Coronary artery (tissue), 2 donors: Measurements from ENCODE around the gene CST7.
A peak's percentile ranks its signal among the peaks of the same experiment; 100 is the strongest.

ENCODE experiments used
- DNase-seq: peaks from one replicate; pipeline ENCODE4 v3.0.0-alpha.2; 2017; ENCODE audit warnings: low spot score
- H3K27ac ChIP-seq, 2 donors: fragments of 200-600 bp; sonication (generic); one replicate each; pipeline ENCODE4 v1.5.1; 2016 to 2019
- H3K4me3 ChIP-seq: fragments of 200-600 bp; sonication (generic); 2 replicates; pipeline ENCODE4 v1.5.1; 2016; ENCODE audit warnings: mild to moderate bottlenecking, moderate library complexity
- TF ChIP-seq, protein P1 (sequence below): fragments of 200-600 bp; sonication (generic); IDR thresholded peaks from one replicate; pipeline ENCODE4 v1.5.1; 2019; ENCODE audit warnings: antibody characterized with exemption

CST7 gene

DNA sequence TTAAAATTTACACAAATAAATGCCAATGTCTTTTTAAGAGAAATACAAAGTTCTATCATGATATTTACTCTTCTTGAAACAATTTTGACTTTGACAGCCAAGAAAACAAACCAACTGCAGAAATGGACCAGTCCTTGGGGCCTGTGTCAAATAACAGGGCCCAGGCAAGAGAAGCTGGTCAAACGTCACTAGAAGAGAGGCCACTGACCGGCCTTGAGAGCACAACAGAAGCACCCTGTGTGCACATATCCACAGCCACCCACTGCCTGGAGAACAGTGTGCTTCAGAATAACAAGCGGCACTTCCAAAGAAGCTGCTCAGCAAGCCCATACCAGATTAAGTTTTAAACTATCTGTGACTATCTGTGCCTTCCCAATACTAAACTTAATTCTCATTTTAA, 28.7 kb downstream of the CST7 start:
- DNase-seq = peak; percentile 26
- no peak overlapping the region for H3K4me3 ChIP-seq
- TF ChIP-seq, protein P1, sequence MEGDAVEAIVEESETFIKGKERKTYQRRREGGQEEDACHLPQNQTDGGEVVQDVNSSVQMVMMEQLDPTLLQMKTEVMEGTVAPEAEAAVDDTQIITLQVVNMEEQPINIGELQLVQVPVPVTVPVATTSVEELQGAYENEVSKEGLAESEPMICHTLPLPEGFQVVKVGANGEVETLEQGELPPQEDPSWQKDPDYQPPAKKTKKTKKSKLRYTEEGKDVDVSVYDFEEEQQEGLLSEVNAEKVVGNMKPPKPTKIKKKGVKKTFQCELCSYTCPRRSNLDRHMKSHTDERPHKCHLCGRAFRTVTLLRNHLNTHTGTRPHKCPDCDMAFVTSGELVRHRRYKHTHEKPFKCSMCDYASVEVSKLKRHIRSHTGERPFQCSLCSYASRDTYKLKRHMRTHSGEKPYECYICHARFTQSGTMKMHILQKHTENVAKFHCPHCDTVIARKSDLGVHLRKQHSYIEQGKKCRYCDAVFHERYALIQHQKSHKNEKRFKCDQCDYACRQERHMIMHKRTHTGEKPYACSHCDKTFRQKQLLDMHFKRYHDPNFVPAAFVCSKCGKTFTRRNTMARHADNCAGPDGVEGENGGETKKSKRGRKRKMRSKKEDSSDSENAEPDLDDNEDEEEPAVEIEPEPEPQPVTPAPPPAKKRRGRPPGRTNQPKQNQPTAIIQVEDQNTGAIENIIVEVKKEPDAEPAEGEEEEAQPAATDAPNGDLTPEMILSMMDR = no peak
- H3K27ac ChIP-seq = no peak overlapping the region

GRCh38 chr20:24978513-24978912, 29.4 kb downstream of the CST7 start:
- DNase-seq = peak; percentile 33
- no peak overlapping the region for H3K27ac ChIP-seq
- TF ChIP-seq, protein P1 = no peak
- no peak overlapping the region for H3K4me3 ChIP-seq

- TF ChIP-seq, protein P1 = no peak
- no peak overlapping the region for H3K27ac ChIP-seq
- DNase-seq = peak; percentile 62
- no peak overlapping the region for H3K4me3 ChIP-seq
These were observed 30.2 kb downstream of the CST7 start for GRCh38 chr20:24979036-24979960.

- TF ChIP-seq, protein P1 = no peak
- peak; percentile 70 for DNase-seq
- H3K4me3 ChIP-seq = no peak overlapping the region
- peak overlapping the region in 1 of 2 donors; percentile 38 for H3K27ac ChIP-seq
These were observed 31.4 kb downstream of the CST7 start for GRCh38 chr20:24980291-24981053.

GRCh38 chr20:24981282-24981681, 32.2 kb downstream of the CST7 start:
- H3K27ac ChIP-seq = peak overlapping the region in 1 of 2 donors; percentile 48
- TF ChIP-seq, protein P1 = no peak
- peak; percentile 19 for DNase-seq
- H3K4me3 ChIP-seq = no peak overlapping the region

DNA sequence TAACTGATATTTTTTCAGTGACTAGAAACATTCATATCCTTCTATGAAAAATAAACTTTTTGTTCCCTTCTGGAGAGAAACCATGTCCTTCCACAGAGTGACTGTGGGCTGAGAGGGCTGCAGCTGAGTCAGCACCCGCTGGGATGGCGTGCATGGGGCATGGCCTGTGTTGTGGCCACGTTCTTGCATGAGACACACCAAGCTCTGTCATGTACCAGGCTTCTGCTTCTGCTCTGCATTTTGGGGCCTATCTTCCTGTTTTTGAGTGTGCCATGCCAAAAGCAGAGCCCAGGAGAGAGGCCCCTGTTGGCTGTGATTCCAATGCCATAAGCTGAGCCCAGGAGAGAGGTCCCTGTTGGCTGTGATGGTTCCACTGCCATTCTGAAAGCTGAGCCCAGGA, 32.7 kb downstream of the CST7 start:
- DNase-seq = peak; percentile 45
- TF ChIP-seq, protein P1 = no peak
- H3K4me3 ChIP-seq = no peak overlapping the region
- H3K27ac ChIP-seq = peak overlapping the region in 1 of 2 donors; percentile 52
